D721Med (cell line): ENCODE data around the gene ICA1.

Experiments
- DNase-seq: peaks from one replicate; pipeline ENCODE4 v3.0.0; 2011; ENCODE audit warnings: low spot score; ENCODE audit not compliant: insufficient read length
- FAIRE-seq: peaks from 2 replicates; lab custom pipeline; 2011; peaks lifted over from hg19 to GRCh38; lab: Jason Lieb, UNC
- CTCF ChIP-seq: IDR thresholded peaks from 2 replicates; pipeline ENCODE4 v1.5.1; 2012; ENCODE audit warnings: mild to moderate bottlenecking, control low read depth; ENCODE audit not compliant: insufficient read depth; ENCODE audit errors: missing control alignments

ICA1 gene

GRCh38 chr7:8215648-8216333 lies 46.2 kb downstream of the ICA1 start:
- TF ChIP-seq CTCF, result no peak
- FAIRE-seq (no peak), DNase-seq (no peak)

- FAIRE-seq, result no peak
- DNase-seq, result no peak
- TF ChIP-seq CTCF, result no peak
Observed at GRCh38 chr7:8214244-8214824, 47.6 kb downstream of the ICA1 start.

- TF ChIP-seq CTCF, result no peak
- DNase-seq (no peak), FAIRE-seq (no peak)
Observed at GRCh38 chr7:8213381-8213780, 48.6 kb downstream of the ICA1 start.

GRCh38 chr7:8212638-8213037 lies 49.3 kb downstream of the ICA1 start:
- no peak for FAIRE-seq
- no peak for DNase-seq
- TF ChIP-seq CTCF, result no peak

GRCh38 chr7:8211725-8212096 lies 50.3 kb downstream of the ICA1 start:
- TF ChIP-seq CTCF, result no peak
- DNase-seq (no peak), FAIRE-seq (no peak)

GRCh38 chr7:8210845-8211724 lies 50.9 kb downstream of the ICA1 start:
- FAIRE-seq (no peak), DNase-seq (no peak)
- no peak for TF ChIP-seq CTCF

- DNase-seq (no peak), FAIRE-seq (no peak)
- no peak for TF ChIP-seq CTCF
Observed at GRCh38 chr7:8209353-8209752, 52.6 kb downstream of the ICA1 start.
